Stomach (tissue), 4 donors: Measurements from ENCODE around the gene LSM7.

Experiments used
- EP300 ChIP-seq: sonication (generic); formaldehyde crosslinking; IDR thresholded peaks from one replicate; pipeline ENCODE4 v1.6.1; 2017; ENCODE audit warnings: antibody characterized with exemption
- POLR2A ChIP-seq, 4 donors: fragments of 450-650 bp; IDR thresholded peaks; one replicate each; pipeline ENCODE4 v1.6.1; 2016; ENCODE audit warnings: antibody characterized with exemption in 4 of 4, control low read depth in 2 of 4, mild to moderate bottlenecking in 1 of 4, moderate library complexity in 1 of 4
- POLR2AphosphoS5 ChIP-seq, 3 donors: sonication (generic); formaldehyde crosslinking; IDR thresholded peaks; one replicate each; pipeline ENCODE4 v1.6.1; 2016; ENCODE audit warnings: antibody characterized with exemption in 3 of 3
- TF ChIP-seq, protein P1 (sequence below), 7 experiments: fragments of 450-650 bp in 4 of 7; fragments of 200-600 bp in 3 of 7; sonication (generic) in 3 of 7; IDR thresholded peaks; one replicate each; pipeline ENCODE4 v1.5.1; 2016 to 2019; ENCODE audit warnings: antibody characterized with exemption in 7 of 7, control low read depth in 2 of 7, mild to moderate bottlenecking in 1 of 7

DNA sequence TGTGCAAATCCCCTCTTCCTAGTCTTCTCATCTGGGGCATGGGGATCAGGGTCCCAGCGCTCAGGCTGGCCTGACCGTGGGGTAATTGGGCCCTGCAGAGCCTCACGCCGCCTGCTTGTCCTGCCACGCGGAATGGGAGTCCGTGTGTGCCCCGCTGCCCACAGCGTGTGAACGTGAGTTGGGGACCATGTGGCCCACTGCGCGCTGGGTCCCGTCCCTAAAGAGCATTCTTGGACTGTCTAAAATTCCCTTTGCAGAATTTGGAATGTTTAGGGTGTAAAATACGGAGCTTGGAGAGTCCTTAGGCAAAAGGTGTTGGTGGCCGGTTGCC is 34.5 kb upstream of the LSM7 start:
- no peak for TF ChIP-seq POLR2A (IDR thresholded peaks at IDR 0.05)
- TF ChIP-seq, protein P1, sequence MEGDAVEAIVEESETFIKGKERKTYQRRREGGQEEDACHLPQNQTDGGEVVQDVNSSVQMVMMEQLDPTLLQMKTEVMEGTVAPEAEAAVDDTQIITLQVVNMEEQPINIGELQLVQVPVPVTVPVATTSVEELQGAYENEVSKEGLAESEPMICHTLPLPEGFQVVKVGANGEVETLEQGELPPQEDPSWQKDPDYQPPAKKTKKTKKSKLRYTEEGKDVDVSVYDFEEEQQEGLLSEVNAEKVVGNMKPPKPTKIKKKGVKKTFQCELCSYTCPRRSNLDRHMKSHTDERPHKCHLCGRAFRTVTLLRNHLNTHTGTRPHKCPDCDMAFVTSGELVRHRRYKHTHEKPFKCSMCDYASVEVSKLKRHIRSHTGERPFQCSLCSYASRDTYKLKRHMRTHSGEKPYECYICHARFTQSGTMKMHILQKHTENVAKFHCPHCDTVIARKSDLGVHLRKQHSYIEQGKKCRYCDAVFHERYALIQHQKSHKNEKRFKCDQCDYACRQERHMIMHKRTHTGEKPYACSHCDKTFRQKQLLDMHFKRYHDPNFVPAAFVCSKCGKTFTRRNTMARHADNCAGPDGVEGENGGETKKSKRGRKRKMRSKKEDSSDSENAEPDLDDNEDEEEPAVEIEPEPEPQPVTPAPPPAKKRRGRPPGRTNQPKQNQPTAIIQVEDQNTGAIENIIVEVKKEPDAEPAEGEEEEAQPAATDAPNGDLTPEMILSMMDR (IDR thresholded peaks at IDR 0.05), result no peak
- no peak for TF ChIP-seq POLR2AphosphoS5 (IDR thresholded peaks at IDR 0.05)
- no peak for TF ChIP-seq EP300
